HuH-7 (cell line): ENCODE measurements around the gene MYH7.

Experiments
- DNase-seq: peaks from one replicate; pipeline ENCODE4 v3.0.0; 2011; ENCODE audit warnings: low spot score

MYH7 gene

GRCh38 chr14:23366426-23366921 lies 69.0 kb downstream of the MYH7 start:
- DNase-seq, result no peak

DNA sequence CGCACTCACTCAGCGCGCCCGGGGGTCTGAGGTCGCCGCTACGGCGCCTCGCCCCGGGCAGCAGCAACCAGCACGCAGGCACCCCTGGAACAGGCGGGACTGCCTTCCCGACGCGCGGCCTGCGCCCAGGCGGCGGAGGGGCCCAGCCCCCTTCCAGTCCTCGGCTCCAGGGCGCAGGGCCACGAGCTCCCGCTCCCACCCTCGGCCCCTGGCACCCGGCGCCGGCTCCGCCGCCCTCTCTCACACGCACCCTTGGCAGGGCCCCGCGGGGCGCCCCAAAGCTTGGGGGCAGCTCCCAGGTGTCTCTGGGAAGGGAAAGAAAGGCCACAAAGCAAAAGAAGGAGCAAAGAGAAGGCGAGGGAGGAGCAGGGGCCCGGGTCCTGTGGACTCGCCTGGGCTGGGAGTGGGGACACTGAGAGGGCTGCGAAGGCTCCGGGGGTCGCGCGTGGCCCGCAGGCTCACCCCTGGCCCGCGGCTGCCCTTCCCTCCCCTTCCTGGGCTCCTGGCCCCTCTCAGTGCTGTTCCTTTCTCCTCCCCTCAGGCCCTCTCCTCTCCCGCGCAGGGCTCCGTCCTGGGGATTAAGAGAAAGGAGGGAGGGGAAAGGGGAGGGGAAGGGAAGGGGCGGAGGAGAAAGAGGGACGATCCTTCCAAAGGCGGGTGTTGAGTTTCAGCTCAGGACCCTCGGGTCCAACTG lies 69.6 kb downstream of the MYH7 start:
- DNase-seq, result no peak

DNA sequence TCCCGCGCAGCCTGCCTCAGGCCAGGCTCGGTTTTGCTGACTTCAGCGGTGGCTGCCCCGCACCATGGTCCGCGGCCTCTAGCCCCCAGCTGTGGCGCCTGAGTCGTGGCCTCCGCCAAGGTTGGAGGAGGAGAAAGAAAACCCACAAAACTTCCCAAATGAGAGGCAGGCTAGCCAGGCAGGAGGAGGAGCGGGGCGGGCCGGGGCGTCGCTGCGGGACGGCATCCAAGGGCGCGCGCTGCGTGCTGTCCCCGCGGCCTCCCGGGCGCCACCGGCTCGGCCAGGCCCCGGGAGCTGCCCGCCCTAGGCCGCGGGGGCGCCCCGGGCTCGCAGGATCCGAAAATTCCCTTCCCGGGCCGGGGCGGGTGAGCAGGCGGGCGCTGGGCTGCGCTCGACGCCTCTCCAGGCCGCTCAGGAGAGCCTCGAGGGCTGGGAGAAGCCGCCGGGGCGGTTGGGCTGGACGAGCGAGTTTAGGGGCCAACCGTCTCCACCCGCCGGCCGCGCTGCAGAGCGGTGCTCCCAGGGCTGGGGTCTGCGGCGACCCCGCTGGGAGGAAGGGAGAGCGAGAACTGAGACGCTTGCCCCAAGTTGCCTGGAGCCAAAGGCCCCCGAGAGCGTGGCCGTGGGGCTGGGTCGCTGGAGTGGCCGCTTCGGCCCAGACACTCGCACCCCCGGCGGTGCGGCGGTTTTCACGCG lies 70.3 kb downstream of the MYH7 start, which contains the start of gene EFS:
Gene EFS (minus strand): TSS at position 137 of the 696 bp plus-strand sequence. CDS start 147 bp downstream, outside the sequence.
- no peak for DNase-seq

DNA sequence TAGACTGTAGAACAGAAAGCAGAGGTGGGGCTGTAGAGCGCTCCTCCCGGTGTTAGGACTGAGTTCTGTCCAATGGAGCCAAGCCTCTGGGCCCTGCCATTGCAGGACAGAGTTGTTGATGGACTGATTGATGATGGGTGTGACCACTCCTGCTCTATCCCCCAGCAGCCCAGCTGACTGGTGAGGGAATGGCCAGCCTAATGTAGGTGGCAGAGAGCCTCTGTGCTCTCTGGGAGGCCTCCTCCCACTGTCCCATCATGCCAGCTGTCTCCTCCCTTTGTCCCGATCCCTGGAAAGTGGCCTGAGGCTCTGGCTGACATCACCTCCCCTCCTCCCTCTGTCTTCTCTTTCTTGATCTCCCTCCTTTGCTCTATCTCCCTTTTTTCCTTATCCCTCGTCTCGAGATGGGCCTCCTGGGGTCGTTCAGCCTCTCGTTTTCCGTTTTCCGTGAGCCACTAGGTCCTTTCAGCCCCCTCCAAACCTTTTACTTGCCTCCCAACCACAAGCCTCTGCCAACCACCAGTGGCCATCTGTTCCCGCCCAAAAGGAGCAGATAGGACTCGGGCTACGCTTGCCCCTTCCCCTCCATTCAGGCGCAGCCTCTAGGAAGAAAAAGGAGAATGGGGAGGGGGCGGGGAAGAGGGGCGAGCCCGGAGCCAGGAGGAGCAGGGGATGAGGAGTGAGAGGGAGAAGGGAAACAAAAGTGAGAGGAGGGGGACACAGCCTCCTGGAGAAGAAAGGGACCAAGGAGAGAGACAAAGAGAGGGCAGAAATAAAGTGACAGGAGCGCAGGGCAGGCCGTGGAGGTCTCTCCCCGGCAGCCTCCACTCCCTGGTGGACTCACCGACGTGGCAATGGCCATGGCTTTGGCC lies 71.1 kb downstream of the MYH7 start:
- DNase-seq, result no peak
